PFSK-1 (cell line): ENCODE measurements around the gene SEC14L2. TPM values are rescaled to one million over a fixed set of nuclear protein-coding genes. Genes with fewer than 3 reads are reported as not detected.

Experiments
- FOXP2 ChIP-seq: optimal IDR thresholded peaks from 2 replicates; pipeline ENCODE3; 2011; ENCODE audit warnings: borderline replicate concordance, control low read depth, inconsistent platforms; ENCODE audit not compliant: insufficient read depth; ENCODE audit errors: extremely low read length, extremely low read depth
- POLR2AphosphoS5 ChIP-seq: IDR thresholded peaks from 2 replicates; pipeline ENCODE4 v1.6.1; 2012; ENCODE audit warnings: low read depth, mild to moderate bottlenecking, control low read depth, low read length, moderate library complexity
- REST ChIP-seq, 2 experiments: IDR thresholded peaks; 2 replicates each; pipeline versions ENCODE4 v1.6.1 to v1.8.0; 2011 to 2012; ENCODE audit warnings: low read depth in 2 of 2, low read length in 2 of 2, control low read depth in 1 of 2, inconsistent platforms in 1 of 2, mild to moderate bottlenecking in 1 of 2, moderate library complexity in 1 of 2; ENCODE audit not compliant: insufficient read depth in 1 of 2
- SIN3A ChIP-seq: IDR thresholded peaks from 2 replicates; pipeline ENCODE4 v1.6.1; 2012; ENCODE audit warnings: mild to moderate bottlenecking, low read length, moderate library complexity, borderline replicate concordance; ENCODE audit not compliant: insufficient read depth
- TAF1 ChIP-seq: IDR thresholded peaks from 2 replicates; pipeline ENCODE4 v1.6.1; 2012; ENCODE audit warnings: low read length, control low read depth, borderline replicate concordance; ENCODE audit not compliant: insufficient read depth
- polyA plus RNA-seq: library from polyadenylated mRNA; unstranded; fragments of >200 nt; gene quantifications from one replicate; pipeline ENCODE4 v1.2.1, GENCODE V29; 2012; ENCODE audit warnings: low read depth, missing spikeins; ENCODE audit not compliant: insufficient read length

SEC14L2 gene
- polyA plus RNA-seq, result 5.4 TPM

- TF ChIP-seq FOXP2, result no peak
- peak; percentile 42; the same call in 1 of the 2 replicates for TF ChIP-seq POLR2AphosphoS5
- TF ChIP-seq REST (IDR thresholded peaks at IDR 0.05; ENCODE audit: insufficient read depth in 1 of 2, low read depth in 2 of 2, low read length in 2 of 2), result no peak
- TF ChIP-seq TAF1, result no peak
- TF ChIP-seq SIN3A, result no peak
Measured at GRCh38 chr22:30396871-30397655, at the start of gene SEC14L2. SEC14L2 (plus strand) TSS chr22:30397018; CDS start chr22:30397117, 99 bp downstream.

GRCh38 chr22:30347255-30347892, 49.4 kb upstream of the SEC14L2 start:
- TF ChIP-seq SIN3A (no peak), REST (IDR thresholded peaks at IDR 0.05; ENCODE audit: insufficient read depth in 1 of 2, low read depth in 2 of 2, low read length in 2 of 2) (no peak), POLR2AphosphoS5 (no peak), FOXP2 (no peak), TAF1 (no peak)

GRCh38 chr22:30348404-30348803, 48.4 kb upstream of the SEC14L2 start:
- TF ChIP-seq POLR2AphosphoS5 (no peak), FOXP2 (no peak), TAF1 (no peak), REST (IDR thresholded peaks at IDR 0.05; ENCODE audit: insufficient read depth in 1 of 2, low read depth in 2 of 2, low read length in 2 of 2) (no peak), SIN3A (no peak)

- TF ChIP-seq POLR2AphosphoS5 (no peak), TAF1 (no peak), FOXP2 (no peak), REST (IDR thresholded peaks at IDR 0.05; ENCODE audit: insufficient read depth in 1 of 2, low read depth in 2 of 2, low read length in 2 of 2) (no peak), SIN3A (no peak)
Measured at GRCh38 chr22:30348809-30349208, 48.0 kb upstream of the SEC14L2 start.
